Measurements from ENCODE around the gene GRIK1.

GRIK1 gene

DNA sequence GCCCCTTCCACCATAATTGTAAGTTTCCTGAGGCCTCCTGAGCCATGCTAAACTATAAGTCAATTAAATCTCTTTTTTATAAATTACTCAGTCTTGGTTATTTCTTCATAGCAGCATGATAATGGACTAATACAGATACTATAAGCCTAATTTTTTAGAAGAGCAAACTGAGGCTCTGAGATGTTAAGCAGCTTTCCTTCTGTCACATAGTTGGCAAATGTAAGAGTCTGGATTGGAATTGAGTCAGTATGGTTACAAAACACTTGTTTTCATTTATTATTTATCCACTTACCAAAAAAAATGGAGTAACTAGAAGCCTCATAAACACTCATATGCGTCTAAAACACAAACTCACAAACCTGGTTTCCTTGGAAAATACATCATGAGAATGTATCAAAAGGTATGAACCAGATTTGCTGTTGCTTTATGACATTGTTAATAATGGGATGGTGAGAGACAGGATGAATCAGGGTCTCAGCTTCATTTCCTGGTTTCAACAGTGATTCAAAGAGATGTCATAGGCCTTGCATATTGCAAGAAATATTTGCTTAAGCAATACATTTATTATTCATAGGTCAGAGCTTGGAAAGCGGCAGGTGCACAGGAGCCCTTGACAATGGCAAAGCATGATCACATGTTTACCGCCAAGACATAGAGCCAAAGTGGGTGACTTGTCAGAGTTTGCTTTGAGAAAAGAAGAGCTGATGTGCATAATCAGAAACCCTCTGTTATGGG, 221.5 kb downstream of the GRIK1 start:
- DNase-seq (ENCODE audit: low spot score) = no peak

- DNase-seq (ENCODE audit: low spot score) = no peak
These were observed 222.1 kb downstream of the GRIK1 start for GRCh38 chr21:29717659-29718058.

- DNase-seq (ENCODE audit: low spot score) = no peak
These were observed 223.0 kb downstream of the GRIK1 start for GRCh38 chr21:29716753-29717152.

GRCh38 chr21:29715089-29715488, 224.7 kb downstream of the GRIK1 start:
- no peak for DNase-seq (ENCODE audit: low spot score)

- DNase-seq (ENCODE audit: low spot score) = no peak
These were observed 227.0 kb downstream of the GRIK1 start for GRCh38 chr21:29712818-29713217.

GRCh38 chr21:29711236-29711635, 228.6 kb downstream of the GRIK1 start:
- DNase-seq (ENCODE audit: low spot score) = no peak

GRCh38 chr21:29710498-29710897, 229.3 kb downstream of the GRIK1 start:
- DNase-seq (ENCODE audit: low spot score) = no peak

- no peak for DNase-seq (ENCODE audit: low spot score)
These were observed 231.4 kb downstream of the GRIK1 start for GRCh38 chr21:29708401-29708800.

- no peak for DNase-seq (ENCODE audit: low spot score)
These were observed 235.1 kb downstream of the GRIK1 start for GRCh38 chr21:29704719-29705118.

DNA sequence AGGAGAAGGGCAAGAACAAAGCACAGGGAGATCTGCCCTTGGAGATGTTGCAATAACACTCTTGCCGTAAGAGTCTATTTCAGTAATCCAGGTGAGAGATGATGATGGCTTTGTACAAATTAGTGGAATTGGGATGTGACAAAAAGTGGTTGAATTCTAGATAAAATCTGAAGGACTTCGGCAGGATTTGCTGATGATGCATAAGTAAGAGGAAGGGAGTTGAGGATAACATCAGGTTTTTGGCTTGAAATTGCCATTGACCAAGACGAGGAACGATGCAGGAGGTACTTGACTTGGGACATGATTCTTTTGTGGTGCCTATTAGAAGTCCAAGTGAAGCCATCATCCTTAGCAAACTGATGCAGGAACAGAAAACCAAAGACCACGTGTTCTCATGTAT, 238.1 kb downstream of the GRIK1 start:
- DNase-seq (ENCODE audit: low spot score) = no peak

- DNase-seq (ENCODE audit: low spot score) = peak; percentile 36
These were observed 242.1 kb downstream of the GRIK1 start for GRCh38 chr21:29697555-29698193.

GRCh38 chr21:29696937-29697336, 242.9 kb downstream of the GRIK1 start:
- DNase-seq (ENCODE audit: low spot score) = no peak

GRCh38 chr21:29691616-29692491, 247.9 kb downstream of the GRIK1 start:
- no peak for DNase-seq (ENCODE audit: low spot score)

GRCh38 chr21:29689753-29690152, 250.0 kb downstream of the GRIK1 start:
- DNase-seq (ENCODE audit: low spot score) = no peak

- no peak for DNase-seq (ENCODE audit: low spot score)
These were observed 255.7 kb downstream of the GRIK1 start for GRCh38 chr21:29684106-29684505.

DNA sequence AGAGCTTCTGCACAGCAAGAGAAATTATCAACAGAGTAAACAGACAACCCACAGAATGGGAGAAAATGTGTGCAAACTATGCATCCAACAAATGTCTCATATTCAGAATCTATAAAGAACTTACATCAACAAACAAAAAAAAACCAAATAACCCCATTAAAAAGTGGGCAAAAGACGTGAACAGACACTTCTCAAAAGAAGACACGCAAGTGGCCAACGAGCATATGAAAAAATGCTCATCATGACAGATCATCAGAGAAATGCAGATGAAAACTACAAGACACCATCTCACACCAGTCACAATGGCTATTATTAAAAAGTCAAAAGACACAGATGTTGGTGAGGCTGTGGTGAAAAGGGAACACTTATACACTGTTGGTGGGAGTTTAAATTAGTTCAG, 257.0 kb downstream of the GRIK1 start:
- no peak for DNase-seq (ENCODE audit: low spot score)

DNA sequence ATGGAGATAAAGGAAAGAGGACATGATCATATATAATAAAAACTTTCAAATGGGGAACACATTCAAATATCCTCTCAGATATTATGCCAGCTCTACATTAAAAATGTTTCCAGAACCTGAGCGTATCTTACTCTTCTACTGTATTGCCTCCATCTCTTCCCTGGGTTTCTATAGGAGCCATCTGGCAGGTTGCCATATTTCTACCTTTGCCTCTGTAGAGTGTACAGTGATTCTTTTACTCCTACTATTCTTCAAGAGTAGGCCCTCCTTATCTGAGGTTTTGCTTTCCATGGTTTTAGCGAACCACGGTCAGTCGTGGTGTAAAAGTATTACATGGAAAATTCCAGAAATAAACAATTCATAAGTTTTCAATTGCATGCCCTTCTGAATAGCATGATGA, 259.5 kb downstream of the GRIK1 start:
- no peak for DNase-seq (ENCODE audit: low spot score)

DNA sequence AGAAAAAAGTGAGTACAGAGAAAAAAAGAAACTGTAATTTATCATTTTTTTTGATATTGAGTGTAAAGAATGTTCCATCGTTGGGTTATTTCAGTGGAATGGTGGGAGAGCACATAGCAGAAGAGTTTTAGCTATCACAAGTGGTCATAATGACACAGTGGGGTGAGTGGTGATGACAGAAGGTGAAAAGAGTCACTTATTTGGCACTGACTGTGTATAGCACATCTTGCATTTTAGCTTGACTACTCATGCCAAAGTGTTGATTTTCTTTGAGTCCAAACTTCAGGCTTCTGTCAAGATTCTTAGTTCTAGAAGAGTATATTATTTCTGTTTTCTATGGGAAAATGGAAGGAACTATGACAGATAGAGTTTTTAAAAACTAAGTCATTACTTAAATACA, 261.2 kb downstream of the GRIK1 start:
- no peak for DNase-seq (ENCODE audit: low spot score)

DNA sequence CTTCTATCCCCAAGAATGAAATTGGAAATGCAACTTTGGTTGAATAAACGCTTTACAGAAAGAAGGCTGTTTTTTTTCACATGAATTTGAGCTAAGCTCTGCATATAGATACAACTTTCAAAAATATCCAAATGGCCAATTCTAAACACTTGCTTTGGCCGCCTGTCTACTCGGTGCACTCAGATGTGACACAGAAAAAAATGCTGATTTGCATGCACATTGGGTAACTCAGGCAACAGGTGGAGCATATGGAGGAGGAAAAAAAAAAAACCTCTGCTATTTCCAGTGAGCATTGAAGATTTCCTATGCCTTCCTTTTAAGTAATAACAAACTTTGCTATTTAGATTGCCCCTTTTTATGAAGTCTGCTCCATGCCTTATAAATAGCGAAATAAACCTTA, 262.5 kb downstream of the GRIK1 start:
- peak; percentile 83 for DNase-seq (ENCODE audit: low spot score)

DNA sequence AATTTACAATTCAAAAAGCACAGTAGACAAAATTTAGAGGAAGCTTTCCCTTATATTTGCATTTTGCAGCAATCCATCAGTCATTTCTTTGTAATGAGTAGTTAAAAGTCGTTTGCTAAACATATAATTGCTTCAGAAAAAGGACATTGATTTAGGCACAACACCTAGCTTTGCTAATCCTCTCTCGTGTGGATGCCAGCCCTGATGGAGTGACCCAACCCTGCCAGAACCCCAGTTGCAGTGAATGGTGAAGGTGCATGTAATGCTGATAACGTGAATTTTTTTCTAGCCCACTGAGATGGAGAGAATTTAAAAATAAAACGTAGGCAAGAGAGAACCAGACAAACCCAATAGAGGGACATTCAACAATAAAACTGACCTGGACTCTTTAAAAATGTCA, 263.4 kb downstream of the GRIK1 start:
- peak; percentile 11 for DNase-seq (ENCODE audit: low spot score)

- no peak for DNase-seq (ENCODE audit: low spot score)
These were observed 264.3 kb downstream of the GRIK1 start for GRCh38 chr21:29675451-29675850.

GRCh38 chr21:29674343-29674742, 265.5 kb downstream of the GRIK1 start:
- DNase-seq (ENCODE audit: low spot score) = no peak

DNA sequence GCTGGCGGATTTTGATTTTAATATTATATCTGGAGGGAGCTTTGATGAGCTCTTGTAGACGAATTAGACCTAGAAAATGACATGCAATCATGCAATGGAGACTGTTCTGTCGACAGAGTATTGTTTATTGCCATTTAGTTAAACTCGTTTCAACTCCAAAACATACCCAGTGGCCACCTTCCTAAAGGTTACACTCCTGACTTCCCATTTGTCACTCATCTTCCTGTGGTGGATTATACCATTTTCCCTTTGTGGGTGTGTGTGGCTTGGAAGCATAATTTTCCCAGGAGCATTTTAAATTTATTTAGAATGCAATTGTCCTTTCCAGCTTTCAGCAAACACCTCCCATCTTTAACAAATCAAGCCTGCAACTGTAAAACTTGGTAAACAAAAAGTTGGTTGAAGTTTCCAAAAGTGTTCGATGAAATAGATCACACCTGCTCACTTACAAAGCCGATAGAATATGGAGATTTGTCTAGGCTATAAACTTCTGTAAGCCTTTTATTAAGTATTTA, 266.6 kb downstream of the GRIK1 start:
- no peak for DNase-seq (ENCODE audit: low spot score)
